ENCODE measurements around the gene SEZ6L.

SEZ6L gene

DNA sequence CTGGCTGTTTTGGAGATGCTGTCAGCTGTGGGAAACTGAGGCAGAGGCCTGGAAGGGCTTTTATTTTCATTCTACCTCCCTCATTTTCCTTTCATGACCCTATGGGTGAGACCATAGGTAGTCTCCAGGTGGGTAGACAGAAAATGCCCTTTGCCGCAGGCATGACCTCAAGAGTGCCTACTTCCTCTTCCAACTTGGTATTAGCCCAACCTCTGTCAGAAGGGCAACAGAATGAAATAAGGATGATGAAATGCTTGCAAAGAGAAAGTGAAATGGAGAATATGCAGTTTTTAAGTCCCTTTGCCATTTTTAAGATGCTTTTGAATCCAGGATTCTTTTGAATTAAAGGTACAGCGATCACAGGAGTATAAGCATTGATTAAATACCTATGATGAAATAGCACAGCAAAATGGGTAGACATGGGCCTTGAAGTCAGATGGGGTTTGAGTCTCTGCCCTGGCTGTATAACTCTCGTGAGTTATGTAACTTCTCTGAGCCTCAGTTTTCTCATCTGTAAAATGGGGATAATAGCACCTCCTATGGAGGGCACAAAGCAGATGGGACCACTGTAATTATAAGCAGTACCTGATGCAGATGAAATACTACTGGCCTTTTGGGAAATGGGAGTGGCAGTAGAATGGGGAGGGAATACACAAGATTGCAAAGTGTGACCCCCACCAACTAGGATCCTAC lies 263.5 kb downstream of the SEZ6L start:
- no peak for DNase-seq
